ENCODE results near the gene ARMC7.
A peak's percentile ranks its signal among the peaks of the same experiment; 100 is the strongest.
"Not testable (repeated sequence)": the region's sequence is repeated elsewhere in the genome, so short reads cannot be mapped to it uniquely, and the experiment has no call there.

The ARMC7 gene

DNA sequence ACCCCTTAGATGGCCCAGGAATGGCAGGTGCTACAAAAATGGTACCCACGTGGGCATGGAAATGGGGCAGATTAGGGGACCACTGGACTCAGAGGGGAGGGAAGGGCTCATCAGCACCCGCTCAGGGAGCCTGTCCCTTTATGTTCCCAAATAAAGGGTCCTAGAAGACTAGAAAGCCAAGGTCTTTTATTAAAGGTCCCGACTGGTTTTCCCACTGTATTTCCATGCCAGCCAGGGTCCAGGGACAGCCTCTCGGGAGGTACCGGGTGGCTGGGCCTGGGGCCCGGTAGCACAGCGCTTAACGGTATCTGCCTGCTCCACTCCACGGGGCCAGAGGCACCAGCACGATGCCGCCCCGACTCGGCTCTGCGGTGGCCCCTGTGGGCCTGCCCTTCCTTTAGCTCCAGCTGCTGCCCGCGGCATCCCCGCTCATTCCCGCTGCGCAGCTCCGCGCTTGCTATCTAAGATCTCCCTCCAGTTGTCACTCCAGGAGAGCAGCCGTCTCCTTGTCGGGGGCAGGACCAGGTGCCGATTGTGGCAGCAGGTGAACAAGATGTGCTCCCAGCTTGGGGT is 20.4 kb downstream of the ARMC7 start:
- no peak for DNase-seq

DNA sequence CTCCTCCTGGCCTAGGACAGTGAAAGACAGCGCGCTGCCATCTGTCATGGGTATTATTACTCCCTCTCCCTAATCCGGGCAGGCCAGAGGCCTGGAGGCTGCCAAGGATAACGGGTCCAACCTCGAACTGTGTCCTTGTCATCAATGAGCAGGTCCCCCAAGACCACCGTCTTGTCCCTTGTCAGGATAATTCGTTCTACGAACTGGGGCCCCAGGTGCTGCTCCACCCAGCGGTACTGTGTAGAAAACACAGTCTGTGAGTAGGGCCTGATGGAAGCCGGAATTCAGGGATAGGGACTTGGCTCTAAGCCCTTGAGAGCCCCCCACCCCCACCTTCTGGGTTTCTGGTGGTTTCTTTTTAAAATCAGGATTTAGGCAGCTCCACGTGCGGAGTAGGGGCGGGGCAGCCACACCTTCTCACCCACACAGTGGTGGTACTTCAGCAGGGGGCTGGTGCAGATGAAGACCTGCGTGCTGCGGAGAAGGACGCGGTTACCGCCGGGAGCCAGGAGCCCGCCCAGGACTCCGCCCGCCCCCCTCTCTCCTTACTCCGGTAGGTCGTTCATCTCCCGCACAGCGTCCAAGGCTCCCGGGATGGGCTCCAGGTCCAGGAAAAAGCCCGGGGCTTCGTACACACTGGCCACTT is 21.0 kb downstream of the ARMC7 start:
- DNase-seq: peak; percentile 64

DNA sequence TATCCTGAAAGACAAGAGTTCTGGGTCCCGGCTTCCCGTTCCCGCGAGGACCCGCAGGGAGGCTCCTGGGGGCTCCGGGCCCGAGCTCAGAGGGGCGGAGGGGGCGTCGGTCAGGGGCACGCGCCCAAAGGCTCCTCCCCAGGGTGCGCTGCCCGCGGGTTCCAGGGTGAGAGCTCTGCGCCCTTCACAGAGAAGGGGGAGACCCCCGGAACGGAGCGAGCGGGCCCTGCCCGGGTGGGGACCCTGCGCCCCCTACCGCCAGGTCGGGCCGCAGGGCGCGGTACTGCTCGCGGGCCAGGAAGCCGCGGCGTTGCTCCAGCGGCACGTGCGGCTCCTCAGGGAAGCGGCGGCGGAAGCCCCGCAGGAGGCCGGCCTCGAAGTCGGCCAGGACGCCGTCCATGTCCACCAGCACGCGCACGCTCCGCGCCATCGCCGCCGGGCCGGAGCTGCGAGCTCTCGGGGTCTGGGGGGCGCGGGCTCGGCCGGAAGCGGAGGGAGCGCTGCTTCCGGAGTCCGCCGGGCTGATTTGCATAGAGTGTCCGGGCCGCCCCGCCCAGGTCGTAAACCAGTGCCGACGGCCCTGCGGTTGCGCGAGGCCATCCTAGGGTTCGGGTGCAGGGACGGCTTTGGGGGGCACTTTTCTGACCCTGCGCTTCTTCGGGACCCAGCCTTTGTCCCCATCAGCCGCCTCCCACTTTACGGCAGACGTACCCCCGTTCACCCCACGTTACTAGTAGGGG is 21.7 kb downstream of the ARMC7 start, which contains the start of gene NT5C:
Gene NT5C, minus strand, starts transcription at position 465 of the 740 bp plus-strand sequence. Its CDS starts 35 bp downstream, at position 430.
- peak; percentile 79 for DNase-seq

DNA sequence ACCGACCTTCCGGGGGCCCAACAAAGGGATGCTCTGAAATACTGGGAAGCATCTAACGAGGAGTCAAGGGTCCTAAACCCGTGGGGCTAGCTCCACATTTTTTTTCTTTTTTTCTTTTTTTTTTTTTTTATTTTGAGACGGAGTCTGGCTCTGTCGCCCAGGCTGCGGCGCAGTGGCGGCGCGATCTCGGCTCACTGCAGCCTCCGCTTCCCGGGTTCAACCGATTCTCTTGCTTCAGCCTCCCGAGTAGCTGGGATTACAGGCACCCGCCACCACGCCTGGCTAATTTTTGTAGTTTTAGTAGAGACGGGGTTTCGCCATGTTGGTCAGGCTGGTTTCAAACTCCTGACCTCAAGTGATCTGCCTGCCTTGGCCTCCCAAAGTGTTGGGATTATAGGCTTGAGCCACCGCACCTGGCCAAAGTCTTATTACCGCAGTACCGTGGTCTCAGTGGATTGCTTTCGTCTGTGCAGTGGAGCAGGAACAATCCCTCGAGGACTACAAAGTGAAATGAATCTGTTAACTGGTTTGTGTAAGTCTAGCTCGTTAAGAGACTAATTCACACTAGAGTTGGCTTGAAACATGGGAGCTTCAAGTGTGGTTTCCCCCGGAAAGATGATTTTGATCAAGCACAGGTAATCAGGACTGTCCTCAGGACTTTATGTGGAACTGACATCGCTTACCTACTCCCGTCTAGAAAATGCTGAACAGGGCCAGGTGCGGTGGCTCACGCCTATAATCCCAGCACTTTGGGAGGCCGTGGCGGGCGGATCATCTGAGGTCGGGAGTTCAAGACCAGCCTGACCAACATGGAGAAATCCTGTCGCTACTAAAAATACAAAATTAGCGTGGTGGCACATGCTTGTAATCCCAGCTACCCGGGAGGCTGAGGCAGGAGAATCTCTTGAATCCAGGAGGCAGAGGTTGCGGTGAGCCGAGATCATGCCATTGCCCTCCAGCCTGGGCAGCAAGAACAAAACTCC is 22.5 kb downstream of the ARMC7 start:
- not testable (repeated sequence) for DNase-seq

DNA sequence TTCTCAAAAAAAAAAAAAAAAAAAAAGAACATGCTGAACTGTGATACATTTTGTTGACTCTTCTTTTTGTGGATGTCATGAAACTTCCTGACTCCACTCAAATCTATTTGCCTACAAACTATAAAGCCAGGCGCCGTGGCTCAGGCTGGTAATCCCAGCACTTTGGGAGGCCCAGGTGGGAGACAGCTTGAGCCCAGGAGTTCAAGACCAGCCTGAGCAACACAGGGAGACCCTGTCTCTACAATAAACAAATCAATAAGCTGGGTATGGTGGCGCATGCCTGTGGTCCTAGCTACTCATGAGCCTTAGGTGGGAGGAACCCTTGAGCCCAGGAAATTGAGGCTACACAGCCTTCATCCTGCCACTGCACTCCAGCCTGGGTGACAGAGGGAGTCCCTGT is 23.2 kb downstream of the ARMC7 start:
- no peak for DNase-seq

DNA sequence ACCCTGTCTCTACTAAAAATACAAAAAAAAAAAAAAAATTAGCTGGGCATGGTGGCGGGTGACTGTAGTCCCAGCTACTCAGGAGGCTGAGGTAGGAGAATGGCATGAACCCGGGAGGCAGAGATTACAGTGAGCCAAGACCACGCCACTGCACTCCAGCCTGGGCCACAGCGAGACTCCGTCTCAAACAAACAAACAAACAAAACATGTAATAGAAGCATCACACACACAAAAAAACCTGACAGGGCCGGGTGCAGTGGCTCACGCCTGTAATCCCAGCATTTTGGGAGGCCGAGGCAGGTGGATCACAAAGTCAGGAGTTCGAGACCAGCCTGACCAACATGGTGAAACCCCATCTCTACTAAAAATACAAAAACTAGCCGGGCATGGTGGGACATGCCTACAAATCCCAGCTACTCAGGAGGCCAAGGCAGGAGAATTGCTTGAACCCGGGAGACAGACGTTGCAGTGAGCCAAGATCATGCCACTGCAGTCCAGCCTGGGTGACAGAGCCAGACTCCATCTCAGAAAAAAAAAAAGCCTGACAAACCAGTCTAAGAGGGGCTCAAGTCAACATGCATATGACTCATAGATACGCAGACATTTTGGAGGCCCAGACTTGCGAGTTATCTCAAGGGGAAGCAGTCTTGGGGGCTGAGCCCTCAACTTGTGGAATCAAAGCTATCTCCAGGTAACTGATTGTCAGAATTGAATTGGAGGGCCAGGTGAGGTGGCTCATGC is 24.0 kb downstream of the ARMC7 start:
- DNase-seq: not testable (repeated sequence)

DNA sequence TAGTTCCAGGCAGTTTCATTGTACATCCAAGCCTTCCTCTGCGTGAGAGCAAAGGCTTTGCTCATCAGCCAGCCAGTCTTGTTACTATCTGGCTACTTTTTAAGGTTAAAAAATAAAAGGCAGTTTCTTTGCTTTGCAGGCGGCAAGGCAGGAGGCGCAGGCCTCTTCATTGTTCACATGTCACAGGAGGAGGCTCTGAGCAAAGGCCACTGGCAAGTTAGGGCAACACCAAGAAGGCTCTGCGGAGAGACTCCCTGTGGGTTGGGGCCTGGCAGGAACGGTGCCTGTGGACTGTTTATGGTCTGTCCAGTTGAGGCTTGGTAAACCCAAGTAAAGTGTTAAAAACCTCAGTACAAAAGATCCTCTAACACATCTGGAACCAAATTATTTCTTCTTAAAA is 25.7 kb downstream of the ARMC7 start:
- no peak for DNase-seq

DNA sequence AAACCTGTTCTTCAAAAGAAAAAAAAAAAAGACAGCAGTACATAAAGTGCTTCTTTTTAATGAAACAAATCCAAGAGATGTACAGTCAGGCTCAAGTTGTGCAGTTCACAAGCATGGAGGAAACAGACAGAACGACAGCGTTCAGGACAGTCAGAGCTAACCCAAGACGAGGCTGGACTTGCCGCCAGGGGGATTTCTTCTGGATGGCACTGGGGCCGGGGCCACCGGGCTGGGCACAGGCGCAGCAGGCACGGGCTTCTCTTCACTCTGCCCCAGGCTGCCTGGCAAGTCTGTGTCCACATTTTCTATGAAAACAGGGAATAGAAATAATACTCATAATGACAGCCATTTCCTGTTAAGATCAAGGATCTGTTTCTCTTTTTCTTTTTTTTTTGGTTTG is 26.2 kb downstream of the ARMC7 start:
- DNase-seq: no peak

DNA sequence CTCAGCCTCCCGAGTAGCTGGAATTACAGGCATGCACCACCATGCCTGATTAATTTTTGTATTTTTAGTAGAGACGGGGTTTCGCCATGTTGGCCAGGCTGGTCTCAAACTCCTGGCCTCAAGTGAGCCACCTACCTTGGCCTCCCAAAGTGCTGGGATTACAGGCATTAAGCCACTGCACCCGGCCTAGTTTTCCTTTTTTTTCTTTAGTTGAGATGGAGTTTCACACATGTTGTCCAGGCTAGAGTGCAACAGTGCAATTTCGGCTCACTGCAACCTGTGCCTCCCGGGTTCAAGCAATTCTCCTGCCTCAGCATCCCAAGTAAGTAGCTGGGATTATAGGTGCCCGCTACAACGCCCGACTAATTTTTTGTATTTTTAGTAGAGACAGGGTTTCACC is 28.0 kb downstream of the ARMC7 start:
- not testable (repeated sequence) for DNase-seq

DNA sequence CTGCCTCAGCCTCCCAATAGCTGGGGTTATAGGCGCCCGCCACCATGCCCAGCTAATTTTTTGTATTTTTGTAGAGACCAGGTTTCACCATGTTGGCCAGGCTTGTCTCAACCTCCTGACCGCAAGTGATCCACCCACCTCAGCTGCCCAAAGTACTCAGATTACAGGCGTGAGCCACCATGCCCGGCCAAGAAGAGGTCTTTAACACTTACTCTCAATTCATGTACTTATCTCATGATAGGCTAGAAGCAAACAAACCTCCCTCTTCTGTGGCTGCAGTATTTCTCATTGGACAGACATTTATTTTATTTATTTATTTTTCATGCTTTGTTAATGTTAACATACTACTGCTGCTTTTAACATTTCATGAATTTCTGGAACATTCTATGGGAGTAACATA is 28.8 kb downstream of the ARMC7 start:
- DNase-seq: no peak

DNA sequence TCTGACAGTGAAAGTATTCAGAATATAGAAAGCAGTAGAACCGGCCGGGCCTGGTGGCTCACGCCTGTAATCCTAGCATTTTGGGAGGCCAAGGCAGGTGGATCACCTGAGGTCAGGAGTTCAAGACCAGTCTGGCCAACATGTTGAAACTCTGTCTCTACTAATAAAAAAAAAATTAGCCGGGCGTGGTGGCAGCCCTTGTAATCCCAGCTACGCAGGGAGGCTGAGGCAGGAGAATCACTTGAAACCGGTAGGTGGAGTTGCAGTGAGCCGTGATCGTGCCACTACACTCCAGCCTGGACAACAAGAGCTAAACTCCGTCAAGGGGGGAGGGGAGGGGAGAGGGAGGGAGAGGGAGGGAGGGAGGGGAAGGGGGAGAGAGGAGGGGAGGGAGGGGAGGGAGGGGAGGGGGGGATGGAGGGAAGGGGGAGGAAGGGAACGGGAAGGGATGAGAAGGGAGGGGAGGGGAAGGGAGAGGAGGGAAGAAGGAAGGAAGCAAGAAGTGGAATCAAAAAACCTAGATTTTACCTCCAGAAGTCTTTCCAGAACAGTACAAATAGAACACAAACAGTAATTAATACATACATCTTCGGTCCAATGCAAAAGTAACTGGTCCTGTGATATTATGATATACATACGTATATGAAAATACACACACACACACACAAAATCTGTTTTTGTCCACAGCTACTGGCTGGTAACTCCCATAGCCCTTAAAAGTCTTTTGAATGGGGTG is 32.6 kb downstream of the ARMC7 start:
- no peak for DNase-seq

DNA sequence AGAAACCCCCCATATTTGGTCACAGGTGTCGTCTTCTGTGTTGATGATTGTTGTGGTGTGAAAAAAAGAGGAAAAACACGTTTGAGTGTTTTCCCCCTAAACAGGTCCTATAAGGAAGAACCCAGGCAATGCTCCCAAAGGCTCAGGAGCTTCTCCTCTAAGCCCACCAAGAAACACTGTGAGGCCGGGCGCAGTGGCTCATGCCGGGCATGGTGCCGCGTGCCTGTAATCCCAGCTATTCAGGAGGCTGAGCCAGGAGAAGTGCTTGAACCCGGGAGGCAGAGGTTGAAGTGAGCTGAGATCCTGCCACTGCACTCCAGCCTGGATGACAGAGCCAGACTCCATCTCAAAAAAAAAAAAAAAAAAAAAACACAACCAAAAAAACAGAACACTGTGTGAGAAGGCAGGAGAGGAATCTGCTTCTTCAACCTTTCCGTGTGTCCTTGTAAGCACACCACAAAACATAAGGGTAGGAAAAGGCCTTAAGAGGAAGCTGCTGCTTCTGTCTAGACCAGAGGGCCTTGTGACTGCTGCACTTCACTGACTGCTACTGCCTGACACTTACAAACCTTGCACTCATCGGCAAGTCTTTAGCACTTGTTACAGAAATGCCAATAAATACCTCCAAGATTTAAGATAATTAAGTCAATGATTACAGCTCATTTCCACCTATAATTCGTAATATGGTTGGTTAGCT is 35.2 kb downstream of the ARMC7 start:
- no peak for DNase-seq

DNA sequence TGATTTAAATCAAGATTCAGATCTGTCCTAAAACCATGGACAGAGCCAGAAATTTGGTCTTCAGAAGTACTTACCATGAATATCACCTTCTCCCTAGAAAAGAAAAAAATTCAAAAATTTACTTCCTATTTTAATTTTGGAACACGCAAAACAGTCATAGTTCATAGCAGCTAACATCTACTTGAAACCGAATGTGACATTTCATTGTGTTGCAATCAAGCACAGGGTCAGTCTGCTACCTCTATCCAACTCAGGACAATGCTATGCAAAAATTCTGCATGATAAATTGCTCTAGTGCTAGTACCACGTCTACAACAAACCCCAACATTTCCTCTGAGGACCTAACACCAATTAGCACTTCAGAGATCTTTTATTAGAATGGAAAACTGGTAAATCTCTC is 36.8 kb downstream of the ARMC7 start:
- DNase-seq: no peak

DNA sequence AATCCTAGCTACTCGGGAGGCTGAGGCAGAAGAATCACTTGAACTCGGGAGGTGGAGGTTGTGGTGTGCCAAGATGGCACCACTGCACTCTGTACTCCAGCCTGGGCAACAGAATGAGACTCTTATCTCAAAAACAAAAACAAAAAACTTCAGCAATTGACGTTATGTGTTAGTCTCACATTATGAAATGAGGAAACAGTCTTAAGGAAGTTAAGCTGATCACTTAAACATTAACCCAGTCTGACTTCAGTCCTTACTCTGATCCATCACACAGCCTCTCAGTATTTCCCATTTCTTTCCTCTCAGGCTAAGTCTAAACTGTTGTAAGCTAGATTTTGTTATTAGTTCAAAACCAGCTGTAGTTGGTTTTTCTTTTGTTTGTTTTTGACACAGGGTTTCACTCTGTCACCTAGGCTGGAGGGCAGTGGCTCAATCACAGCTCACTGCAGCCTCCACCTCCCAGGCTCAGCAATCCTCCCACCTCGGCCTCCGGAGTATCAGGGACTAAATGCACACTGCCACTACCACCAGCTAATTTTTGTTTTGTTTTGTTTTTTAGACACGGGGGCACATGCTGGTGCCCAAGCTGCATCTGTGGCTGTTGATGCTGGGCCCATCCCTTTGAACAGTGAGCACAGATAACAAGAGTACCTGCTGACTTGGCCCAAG is 38.2 kb downstream of the ARMC7 start:
- DNase-seq: no peak

DNA sequence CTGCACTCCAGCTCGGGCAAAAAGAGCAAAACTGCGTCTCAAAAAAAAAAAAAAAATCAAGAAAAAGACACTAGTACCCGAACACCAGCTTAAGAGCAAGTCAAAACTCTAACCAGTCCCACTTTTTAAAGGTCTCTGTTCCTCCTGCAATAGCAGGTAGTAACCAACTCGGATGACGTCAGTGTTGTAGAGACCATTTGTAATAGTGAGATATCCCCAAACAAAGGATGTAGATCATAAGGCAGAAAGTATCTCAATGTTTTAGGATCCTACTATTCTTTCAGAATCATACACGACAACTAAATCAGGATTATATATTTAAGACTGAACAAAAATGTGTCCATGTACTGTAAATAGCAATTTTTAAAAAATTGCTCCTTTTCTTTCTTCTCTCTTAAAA is 42.2 kb downstream of the ARMC7 start:
- peak; percentile 10 for DNase-seq

DNA sequence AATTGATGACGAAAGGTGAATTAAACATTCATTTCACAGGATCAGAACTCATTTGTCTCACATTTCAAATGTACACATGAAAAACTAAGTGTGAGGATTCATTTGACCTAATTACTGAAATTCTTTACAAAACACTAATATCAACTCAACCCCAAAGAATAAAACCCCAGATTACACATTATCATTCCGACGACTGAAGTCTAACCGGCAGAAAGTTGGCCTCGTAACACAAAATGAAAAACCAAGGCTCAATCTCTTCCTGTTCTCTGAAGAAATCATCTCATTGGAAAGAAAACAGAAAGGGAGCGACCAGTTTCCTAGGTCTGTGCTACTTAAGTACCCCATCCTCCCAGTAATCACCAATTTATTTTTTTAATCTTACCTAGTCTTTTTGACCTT is 42.8 kb downstream of the ARMC7 start:
- no peak for DNase-seq

DNA sequence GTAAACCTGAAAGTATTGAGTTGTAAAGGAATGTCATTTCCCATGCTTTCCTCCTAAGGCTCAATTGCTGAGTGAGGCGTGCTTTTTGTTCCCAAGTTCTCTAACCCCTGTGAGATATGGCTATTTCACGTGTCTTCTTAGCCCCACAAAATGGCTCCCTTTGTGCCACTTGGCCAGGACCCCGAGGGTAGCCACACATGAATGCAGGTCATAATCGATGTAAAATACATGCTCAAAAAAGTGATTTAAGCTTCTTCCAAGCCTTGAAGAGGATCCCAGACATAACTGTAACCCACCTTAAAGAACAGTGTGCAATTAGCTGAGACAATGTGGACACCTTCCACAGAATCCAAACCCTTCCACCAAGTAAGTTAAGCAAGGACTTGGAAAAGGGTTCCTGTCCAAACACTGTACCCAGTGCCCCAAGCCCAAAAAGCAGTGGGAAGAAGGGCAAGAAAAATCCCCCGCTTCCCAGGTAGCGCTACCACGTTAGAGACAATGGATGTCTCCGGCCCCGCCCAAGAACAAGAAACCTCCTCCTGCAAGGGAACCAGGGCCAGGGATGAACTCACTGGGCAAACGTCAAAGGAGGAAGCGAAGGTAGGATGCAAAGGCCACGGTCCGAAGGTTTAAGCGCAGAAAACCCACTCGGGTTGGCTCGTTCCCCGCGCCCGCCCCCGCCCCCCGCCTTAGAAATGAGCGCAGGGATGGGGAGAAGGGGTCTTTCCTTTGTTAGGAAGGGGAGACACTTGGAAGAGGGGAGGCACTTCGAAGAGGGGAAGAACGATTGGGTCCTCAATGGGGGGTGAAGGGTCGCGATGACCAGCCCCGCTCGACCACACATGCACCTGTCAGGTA is 43.4 kb downstream of the ARMC7 start:
- DNase-seq: peak; percentile 20

DNA sequence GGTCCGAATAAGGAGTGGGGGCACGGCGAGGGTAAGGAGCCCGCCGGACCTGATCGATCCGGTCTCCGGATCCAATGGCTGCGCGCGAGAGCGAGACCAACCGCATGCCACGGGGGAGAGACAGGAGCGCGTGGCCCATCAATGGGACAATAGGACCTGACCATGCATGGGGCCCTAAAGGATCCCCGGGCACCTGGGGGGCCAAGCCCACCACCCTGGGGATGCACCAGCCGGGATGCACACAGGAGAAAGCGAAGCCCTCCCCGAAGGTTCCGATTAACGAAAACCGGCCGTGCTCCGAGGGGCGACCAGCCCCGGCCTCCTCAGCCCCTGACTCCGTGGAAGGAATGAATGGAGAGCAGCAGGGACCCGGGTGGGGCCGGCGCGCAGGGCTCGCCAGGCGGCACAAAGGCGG is 44.0 kb downstream of the ARMC7 start:
- DNase-seq: peak; percentile 6
